ENCODE measurements around the gene DNPH1. TPM values are rescaled to one million over a fixed set of nuclear protein-coding genes. Genes with fewer than 3 reads are reported as not detected.

DNPH1 gene
- total RNA-seq, 1 donor from 2014 or later, result 22.8 TPM

DNA sequence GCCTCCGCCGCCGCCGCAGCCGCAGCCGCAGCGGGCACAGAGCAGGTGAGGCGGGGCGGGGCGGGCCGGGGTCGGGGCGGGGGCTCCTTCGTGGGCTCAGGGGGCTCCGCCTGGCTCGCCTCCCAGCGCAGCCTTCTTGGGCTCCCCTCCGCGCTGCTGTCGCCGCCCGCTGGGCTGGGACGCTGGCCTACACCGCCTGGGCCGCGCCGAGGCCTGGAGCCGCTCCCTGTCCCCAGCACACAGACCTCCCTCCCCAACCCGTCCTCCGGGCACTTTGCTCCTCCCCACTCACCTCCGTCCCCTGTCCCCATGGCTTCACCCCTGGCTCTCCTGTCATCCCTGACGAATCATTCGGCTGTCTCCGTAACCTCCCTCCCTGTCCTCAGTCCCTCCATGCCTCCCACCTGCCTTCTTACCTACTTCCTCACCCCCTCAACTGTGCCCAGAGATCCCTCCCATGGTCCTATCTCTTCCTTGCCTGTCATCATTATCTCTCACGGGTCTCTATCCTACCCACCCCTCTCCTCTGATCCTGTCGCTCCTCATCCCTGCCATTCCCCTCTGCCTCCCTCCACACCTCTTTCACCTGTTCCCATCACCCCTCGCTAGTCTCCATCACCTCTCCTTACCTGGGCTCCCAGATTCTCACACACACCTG is 14.5 kb upstream of the DNPH1 start:
- peaks cover 9% of the 10 kb centered on the region for H3K36me3 Mint-ChIP-seq (ENCODE audit: low read depth)
- TF ChIP-seq, protein P1, sequence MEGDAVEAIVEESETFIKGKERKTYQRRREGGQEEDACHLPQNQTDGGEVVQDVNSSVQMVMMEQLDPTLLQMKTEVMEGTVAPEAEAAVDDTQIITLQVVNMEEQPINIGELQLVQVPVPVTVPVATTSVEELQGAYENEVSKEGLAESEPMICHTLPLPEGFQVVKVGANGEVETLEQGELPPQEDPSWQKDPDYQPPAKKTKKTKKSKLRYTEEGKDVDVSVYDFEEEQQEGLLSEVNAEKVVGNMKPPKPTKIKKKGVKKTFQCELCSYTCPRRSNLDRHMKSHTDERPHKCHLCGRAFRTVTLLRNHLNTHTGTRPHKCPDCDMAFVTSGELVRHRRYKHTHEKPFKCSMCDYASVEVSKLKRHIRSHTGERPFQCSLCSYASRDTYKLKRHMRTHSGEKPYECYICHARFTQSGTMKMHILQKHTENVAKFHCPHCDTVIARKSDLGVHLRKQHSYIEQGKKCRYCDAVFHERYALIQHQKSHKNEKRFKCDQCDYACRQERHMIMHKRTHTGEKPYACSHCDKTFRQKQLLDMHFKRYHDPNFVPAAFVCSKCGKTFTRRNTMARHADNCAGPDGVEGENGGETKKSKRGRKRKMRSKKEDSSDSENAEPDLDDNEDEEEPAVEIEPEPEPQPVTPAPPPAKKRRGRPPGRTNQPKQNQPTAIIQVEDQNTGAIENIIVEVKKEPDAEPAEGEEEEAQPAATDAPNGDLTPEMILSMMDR (IDR thresholded peaks at IDR 0.05), result no peak

DNA sequence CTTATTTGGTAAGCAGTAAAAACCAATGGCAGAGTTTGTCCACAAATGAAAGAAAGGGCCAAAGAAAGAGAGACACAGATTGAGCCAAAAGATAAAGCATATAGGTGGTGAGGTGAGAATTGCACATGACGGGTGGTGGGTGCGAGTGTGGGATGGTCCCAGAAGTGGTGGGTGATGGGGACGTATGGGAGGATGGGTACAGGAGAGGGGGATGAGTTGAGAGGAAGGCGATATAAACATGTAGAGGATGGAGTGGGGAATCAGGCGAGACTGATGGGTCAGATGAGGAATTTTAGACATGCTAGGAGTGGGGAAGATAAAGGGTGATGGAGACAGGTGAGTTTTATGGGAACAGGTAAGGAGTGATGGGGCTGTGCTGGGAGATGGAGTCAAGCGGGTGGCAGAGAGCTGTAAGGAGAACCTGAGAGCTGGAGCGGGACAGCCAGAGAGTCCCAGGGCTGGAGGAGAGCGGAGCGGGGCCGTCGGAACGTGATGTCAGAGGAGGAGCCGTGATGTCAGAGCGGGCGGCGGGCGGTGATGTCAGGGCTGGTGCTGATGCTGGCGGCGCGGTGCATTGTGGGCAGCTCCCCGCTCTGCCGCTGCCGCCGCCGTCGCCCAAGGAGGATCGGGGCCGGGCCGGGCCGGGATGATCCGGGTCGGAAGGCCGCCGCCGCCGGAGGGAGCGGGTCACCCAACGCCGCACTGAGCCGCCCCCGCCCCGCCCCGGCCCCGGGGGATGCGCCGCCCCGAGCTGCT is 13.8 kb upstream of the DNPH1 start, which contains the start of gene TTBK1:
Gene TTBK1, plus strand, starts transcription at position 574 of the 756 bp plus-strand sequence. CDS start 3,180 bp downstream, outside the sequence.
- peaks cover 6% of the 10 kb centered on the region for H3K9me3 Mint-ChIP-seq (ENCODE audit: low read depth)
- H3K27me3 Mint-ChIP-seq (ENCODE audit: low read depth), result peaks cover 32% of the 10 kb centered on the region
- no peak within 1 kb of the TSS for H3K27ac Mint-ChIP-seq (ENCODE audit: unreplicated experiment)
- TF ChIP-seq, protein P1 (IDR thresholded peaks at IDR 0.05), result no peak
- DNase-seq (ENCODE audit: low spot score), result no peak
- peaks cover 12% of the 10 kb centered on the region for H3K4me1 Mint-ChIP-seq (ENCODE audit: low read depth)
- peaks cover 9% of the 10 kb centered on the region for H3K36me3 Mint-ChIP-seq (ENCODE audit: low read depth)
- H3K4me3 Mint-ChIP-seq (ENCODE audit: unreplicated experiment), result no peak within 1 kb of the TSS

More for the DNA sequence above, 14.5 kb upstream of the DNPH1 start:
- no peak for DNase-seq (ENCODE audit: low spot score)
- no peak overlapping the region for H3K27ac Mint-ChIP-seq (ENCODE audit: unreplicated experiment)
- peaks cover 32% of the 10 kb centered on the region for H3K27me3 Mint-ChIP-seq (ENCODE audit: low read depth)
- no peak overlapping the region for H3K4me3 Mint-ChIP-seq (ENCODE audit: unreplicated experiment)
- H3K4me1 Mint-ChIP-seq (ENCODE audit: low read depth), result peaks cover 12% of the 10 kb centered on the region
- H3K9me3 Mint-ChIP-seq (ENCODE audit: low read depth), result peaks cover 6% of the 10 kb centered on the region

DNA sequence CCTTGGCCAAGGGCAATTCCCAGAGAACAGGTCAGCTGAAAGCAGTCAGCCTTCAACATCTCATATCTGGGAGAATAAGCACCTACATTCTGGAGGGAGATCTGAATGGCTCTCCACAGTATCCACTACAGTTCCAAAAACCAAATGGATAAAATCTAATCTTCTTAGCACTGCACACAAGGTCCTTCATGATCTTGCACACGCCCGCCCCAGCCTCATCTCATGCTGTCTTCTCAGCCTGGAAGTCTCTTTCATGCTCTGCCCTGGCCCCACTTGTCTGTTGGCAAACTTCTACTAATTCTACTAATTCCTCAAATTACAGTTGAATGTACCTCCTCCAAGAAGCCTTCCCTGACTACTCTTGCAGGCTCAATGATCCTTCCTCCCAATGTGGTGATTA is 12.2 kb upstream of the DNPH1 start:
- TF ChIP-seq, protein P1 (IDR thresholded peaks at IDR 0.05), result no peak
- H3K36me3 Mint-ChIP-seq (ENCODE audit: low read depth), result peaks cover 9% of the 10 kb centered on the region
- H3K4me3 Mint-ChIP-seq (ENCODE audit: unreplicated experiment), result no peak overlapping the region
- H3K4me1 Mint-ChIP-seq (ENCODE audit: low read depth), result peaks cover under 1% of the 10 kb centered on the region
- H3K27me3 Mint-ChIP-seq (ENCODE audit: low read depth), result peaks cover 42% of the 10 kb centered on the region
- no peak for DNase-seq (ENCODE audit: low spot score)
- peaks cover 6% of the 10 kb centered on the region for H3K9me3 Mint-ChIP-seq (ENCODE audit: low read depth)
- H3K27ac Mint-ChIP-seq (ENCODE audit: unreplicated experiment), result no peak overlapping the region

DNA sequence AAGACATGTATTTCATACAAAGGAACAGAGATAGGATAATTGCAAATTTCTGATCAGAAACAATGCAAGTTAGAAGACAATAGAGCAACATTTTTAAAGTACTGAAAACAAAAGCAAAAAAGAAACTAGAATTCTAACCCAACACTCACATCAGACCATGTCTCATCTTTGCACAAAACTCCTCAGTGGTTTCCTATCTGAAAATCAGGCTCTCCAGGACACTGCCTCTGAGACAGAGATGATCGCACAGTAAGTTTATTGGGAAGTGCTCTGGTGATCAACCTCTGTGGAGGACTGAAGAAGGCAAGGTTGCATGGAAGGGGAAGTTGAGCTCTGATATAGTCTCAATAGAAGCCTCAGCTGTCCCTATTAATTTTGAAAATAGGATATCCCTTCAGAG is 11.7 kb upstream of the DNPH1 start:
- Mint-ChIP-seq H3K27ac (ENCODE audit: unreplicated experiment) (no peak overlapping the region), H3K4me1 (ENCODE audit: low read depth) (no peaks in the 10 kb centered on the region), H3K27me3 (ENCODE audit: low read depth) (peaks cover 45% of the 10 kb centered on the region), H3K4me3 (ENCODE audit: unreplicated experiment) (no peak overlapping the region), H3K36me3 (ENCODE audit: low read depth) (peaks cover 9% of the 10 kb centered on the region), H3K9me3 (ENCODE audit: low read depth) (peaks cover 6% of the 10 kb centered on the region)
- no peak for DNase-seq (ENCODE audit: low spot score)
- TF ChIP-seq, protein P1 (IDR thresholded peaks at IDR 0.05), result no peak

DNA sequence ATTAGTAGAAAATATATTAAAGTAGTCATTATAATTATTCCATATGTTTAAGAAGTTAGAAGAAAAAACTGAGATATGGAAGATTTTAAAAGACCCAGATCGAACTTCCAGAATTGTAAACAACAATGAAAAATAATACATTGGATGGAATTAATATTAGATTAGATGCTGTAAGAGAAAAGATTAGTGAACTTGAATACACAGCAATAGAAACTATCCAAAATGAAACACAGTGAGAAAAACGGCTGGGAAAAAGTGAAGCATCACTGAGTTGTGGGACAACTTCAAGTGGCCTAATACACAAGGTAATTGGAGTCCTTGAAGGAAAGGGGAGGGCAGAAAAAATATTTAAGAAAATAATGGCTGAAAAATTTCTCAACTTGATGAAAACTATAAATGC is 9.8 kb upstream of the DNPH1 start:
- DNase-seq (ENCODE audit: low spot score), result no peak
- peaks cover 6% of the 10 kb centered on the region for H3K9me3 Mint-ChIP-seq (ENCODE audit: low read depth)
- no peaks in the 10 kb centered on the region for H3K4me1 Mint-ChIP-seq (ENCODE audit: low read depth)
- H3K36me3 Mint-ChIP-seq (ENCODE audit: low read depth), result peaks cover 9% of the 10 kb centered on the region
- H3K27ac Mint-ChIP-seq (ENCODE audit: unreplicated experiment), result no peak overlapping the region
- H3K27me3 Mint-ChIP-seq (ENCODE audit: low read depth), result peaks cover 45% of the 10 kb centered on the region
- no peak overlapping the region for H3K4me3 Mint-ChIP-seq (ENCODE audit: unreplicated experiment)
- TF ChIP-seq, protein P1 (IDR thresholded peaks at IDR 0.05), result no peak
